Activated CD4-positive, alpha-beta memory T cell treated with anti-CD3 and anti-CD28 coated beads for 36 hours (primary cell): ENCODE measurements around the gene ARID3C. TPM values are rescaled to one million over a fixed set of nuclear protein-coding genes. Genes with fewer than 3 reads are reported as not detected.

Source experiments
- CTCF ChIA-PET: fragments of 350-600 bp; sonication (Branson Sonifier 250); formaldehyde crosslinking; loops from one replicate; lab custom pipeline; 2021; ENCODE audit warnings: antibody characterized with exemption, inconsistent platforms; lab: Charles Lee
- POLR2A ChIA-PET: fragments of 350-600 bp; sonication (Branson Sonifier 250); formaldehyde crosslinking; loops from one replicate; lab custom pipeline; 2021; ENCODE audit warnings: antibody characterized with exemption; lab: Charles Lee
- DNase-seq: peaks from one replicate; pipeline ENCODE4 v3.0.0-alpha.2; 2020
- H3K27ac Mint-ChIP-seq: one replicate; pipeline ENCODE4 v1.8.0; 2021; ENCODE audit warnings: mixed read lengths
- H3K27me3 Mint-ChIP-seq: one replicate; pipeline ENCODE4 v1.8.0; 2021; ENCODE audit warnings: mixed read lengths
- H3K36me3 Mint-ChIP-seq: one replicate; pipeline ENCODE4 v1.8.0; 2021; ENCODE audit warnings: mixed read lengths
- H3K4me1 Mint-ChIP-seq: one replicate; pipeline ENCODE4 v1.8.0; 2021; ENCODE audit warnings: low read depth, mixed read lengths
- H3K4me3 Mint-ChIP-seq: one replicate; pipeline ENCODE4 v1.8.0; 2021; ENCODE audit warnings: mild to moderate bottlenecking, mixed read lengths
- H3K9me3 Mint-ChIP-seq: one replicate; pipeline ENCODE4 v1.8.0; 2021; ENCODE audit warnings: mixed read lengths
- intact Hi-C: fragments of 100-400 bp; cut with micrococcal nuclease; formaldehyde crosslinking; loops from one replicate; pipeline ENCODE4 v1.15.1; 2023
- total RNA-seq, 2 experiments: library from RNA; stranded (reverse); gene quantifications; one replicate each; pipeline ENCODE4 v1.2.3, GENCODE V29; 2021

The ARID3C gene
- total RNA-seq, 2 experiments from 2014 or later = 0.14 to 0.17 TPM

DNA sequence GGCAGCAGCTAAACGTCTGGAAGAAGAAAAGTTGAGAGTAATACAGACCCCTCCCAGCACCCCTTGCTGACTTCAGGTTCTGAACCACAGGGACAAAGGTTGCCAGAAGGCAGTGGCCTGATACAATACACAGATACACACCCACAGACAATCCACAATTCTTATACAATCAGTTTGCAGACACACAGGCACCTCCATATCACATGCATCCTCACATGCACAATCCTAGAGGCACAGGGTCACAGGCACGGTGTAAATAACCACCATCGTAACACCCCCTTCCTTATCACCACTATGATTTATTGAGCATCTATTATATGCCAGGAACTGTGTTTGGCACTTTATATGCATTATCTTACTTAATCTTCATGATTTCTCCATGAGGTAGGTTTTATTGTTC, 47.5 kb downstream of the ARID3C start:
- Mint-ChIP-seq H3K27me3 (peaks cover 53% of the 10 kb centered on the region), H3K27ac (no peak overlapping the region), H3K36me3 (no peaks in the 10 kb centered on the region), H3K4me3 (no peak overlapping the region), H3K9me3 (no peaks in the 10 kb centered on the region), H3K4me1 (peaks cover 13% of the 10 kb centered on the region)
- POLR2A ChIA-PET = no interaction called here
- intact Hi-C loops = no loop called here
- DNase-seq = no peak
- CTCF ChIA-PET = interaction anchor here (1.6 to 4.3 kb wide), 2 partner anchors 10 to 23 kb away, joined by 4 to 23 read pairs; no protein-coding TSS in a partner anchor

GRCh38 chr9:34580358-34580757, 48.5 kb downstream of the ARID3C start:
- ChIA-PET CTCF (interaction anchor here (1.2 to 4.3 kb wide), 5 partner anchors 9 to 176 kb away, joined by 3 to 23 read pairs (median 3); no protein-coding TSS in a partner anchor), POLR2A (no interaction called here)
- no peaks in the 10 kb centered on the region for H3K9me3 Mint-ChIP-seq
- peaks cover 13% of the 10 kb centered on the region for H3K4me1 Mint-ChIP-seq
- H3K27ac Mint-ChIP-seq = no peak overlapping the region
- no peak overlapping the region for H3K4me3 Mint-ChIP-seq
- no peak for DNase-seq
- no peaks in the 10 kb centered on the region for H3K36me3 Mint-ChIP-seq
- intact Hi-C loops = no loop called here
- H3K27me3 Mint-ChIP-seq = peaks cover 53% of the 10 kb centered on the region

- CTCF ChIA-PET = interaction anchor here (1.2 to 4.3 kb wide), 5 partner anchors 9 to 175 kb away, joined by 3 to 23 read pairs (median 3); no protein-coding TSS in a partner anchor
- Mint-ChIP-seq H3K9me3 (no peaks in the 10 kb centered on the region), H3K27me3 (peaks cover 51% of the 10 kb centered on the region), H3K4me1 (peaks cover 13% of the 10 kb centered on the region), H3K36me3 (no peaks in the 10 kb centered on the region), H3K27ac (no peak overlapping the region), H3K4me3 (no peak overlapping the region)
- DNase-seq = no peak
- POLR2A ChIA-PET = no interaction called here
- intact Hi-C loops = no loop called here
Measured at GRCh38 chr9:34579808-34580163, 49.1 kb downstream of the ARID3C start.

DNA sequence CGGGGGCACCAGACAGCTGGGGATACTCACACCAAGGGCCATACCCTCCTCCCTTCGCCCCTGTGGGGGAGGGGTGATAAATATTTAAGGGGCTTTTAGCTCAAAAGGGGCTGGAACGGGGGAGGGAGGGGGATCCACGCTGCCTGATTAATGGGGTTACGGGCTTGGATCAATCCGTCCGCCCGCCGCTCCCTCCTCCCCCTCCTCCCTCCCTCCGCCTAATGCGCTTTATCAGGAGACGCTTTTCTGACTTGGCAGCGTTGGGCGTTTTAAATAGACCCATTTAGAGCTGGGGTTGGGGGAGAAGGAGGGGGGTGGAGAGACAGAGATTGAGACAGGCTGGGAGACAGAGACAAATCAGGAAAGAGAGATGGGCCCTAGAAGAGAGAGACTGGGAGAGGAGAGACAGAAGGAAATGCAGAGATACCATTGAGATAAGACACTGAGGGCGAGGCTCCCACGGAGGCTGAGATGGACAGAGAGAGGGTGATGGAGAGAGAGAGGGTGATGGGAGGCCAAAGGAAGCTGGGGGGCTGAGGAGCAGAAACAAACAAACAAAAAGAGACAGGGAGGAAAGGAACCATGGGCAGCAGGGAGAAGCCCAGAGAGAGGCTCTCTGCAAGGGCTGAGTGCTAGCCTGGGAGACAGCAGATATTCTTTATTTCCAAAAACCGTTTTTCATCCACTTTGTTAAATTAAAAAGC, 49.6 kb downstream of the ARID3C start:
- Mint-ChIP-seq H3K27ac (no peak overlapping the region), H3K4me1 (peaks cover 13% of the 10 kb centered on the region), H3K9me3 (no peaks in the 10 kb centered on the region), H3K36me3 (no peaks in the 10 kb centered on the region), H3K27me3 (peaks cover 50% of the 10 kb centered on the region), H3K4me3 (no peak overlapping the region)
- intact Hi-C loops = no loop called here
- POLR2A ChIA-PET = no interaction called here
- DNase-seq = no peak
- CTCF ChIA-PET = interaction anchor here (1.2 to 4.3 kb wide), 4 partner anchors 8 to 175 kb away, joined by 3 to 23 read pairs (median 4); no protein-coding TSS in a partner anchor

GRCh38 chr9:34578241-34579103, 50.4 kb downstream of the ARID3C start:
- intact Hi-C loops = no loop called here
- H3K36me3 Mint-ChIP-seq = no peaks in the 10 kb centered on the region
- DNase-seq = peak; percentile 30
- no peak overlapping the region for H3K27ac Mint-ChIP-seq
- no peak overlapping the region for H3K4me3 Mint-ChIP-seq
- peaks cover 13% of the 10 kb centered on the region for H3K4me1 Mint-ChIP-seq
- ChIA-PET CTCF (interaction anchor here (4.3 kb wide), 1 partner anchor 13 kb away, joined by 23 read pairs; no protein-coding TSS in a partner anchor), POLR2A (no interaction called here)
- H3K27me3 Mint-ChIP-seq = peaks cover 51% of the 10 kb centered on the region
- H3K9me3 Mint-ChIP-seq = no peaks in the 10 kb centered on the region

GRCh38 chr9:34577400-34578240, 51.2 kb downstream of the ARID3C start:
- ChIA-PET CTCF (interaction anchor here (4.3 kb wide), 1 partner anchor 14 kb away, joined by 23 read pairs; no protein-coding TSS in a partner anchor), POLR2A (no interaction called here)
- Mint-ChIP-seq H3K27me3 (peaks cover 51% of the 10 kb centered on the region), H3K9me3 (no peaks in the 10 kb centered on the region), H3K4me1 (peaks cover 13% of the 10 kb centered on the region), H3K4me3 (no peak overlapping the region), H3K36me3 (no peaks in the 10 kb centered on the region), H3K27ac (no peak overlapping the region)
- intact Hi-C loops = no loop called here
- no peak for DNase-seq

DNA sequence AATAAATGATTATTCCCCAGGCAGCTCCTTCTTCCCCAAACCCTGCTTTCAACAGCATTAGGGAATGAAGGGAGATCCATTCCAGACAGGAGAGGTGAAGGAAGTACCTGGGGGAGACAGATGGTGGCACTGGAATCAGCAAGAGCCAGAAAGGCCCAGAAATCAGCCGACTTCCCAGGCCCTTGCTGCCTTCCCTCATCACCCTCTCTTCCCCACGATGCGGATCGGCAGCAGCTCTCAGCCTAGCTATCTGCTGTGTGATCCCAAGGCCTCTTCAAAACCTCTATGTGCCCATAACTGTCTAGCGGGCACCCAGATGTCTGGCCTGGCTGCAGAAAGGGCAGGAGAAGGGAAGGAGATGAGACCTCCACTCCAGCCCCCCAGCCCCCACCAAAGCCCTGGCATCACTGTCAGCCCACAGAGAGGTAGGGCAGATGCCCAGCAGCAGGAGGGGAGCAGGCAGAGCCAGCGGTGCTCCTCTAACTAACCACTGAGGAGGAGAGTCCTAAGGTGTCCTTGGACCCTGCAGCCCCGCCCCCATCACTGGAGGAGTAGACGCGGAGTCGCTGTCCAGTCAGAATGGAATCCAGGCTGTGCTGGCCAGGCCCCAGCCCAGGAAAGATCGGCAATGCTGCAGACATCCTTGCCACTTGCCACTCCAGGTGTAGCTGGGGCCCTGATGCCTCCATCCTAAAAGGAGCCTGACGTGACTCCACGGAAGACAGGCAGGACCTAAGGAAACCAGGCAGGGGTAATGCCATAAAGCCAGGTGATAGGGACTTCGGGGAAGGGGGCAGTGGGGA, 52.1 kb downstream of the ARID3C start:
- Mint-ChIP-seq H3K36me3 (no peaks in the 10 kb centered on the region), H3K4me3 (no peak overlapping the region), H3K27me3 (peaks cover 51% of the 10 kb centered on the region), H3K27ac (no peak overlapping the region), H3K9me3 (no peaks in the 10 kb centered on the region), H3K4me1 (peaks cover 13% of the 10 kb centered on the region)
- ChIA-PET POLR2A (no interaction called here), CTCF (interaction anchor here (1.1 to 4.3 kb wide), 2 partner anchors 15 kb away, joined by 3 to 23 read pairs; no protein-coding TSS in a partner anchor)
- DNase-seq = no peak
- intact Hi-C loops = no loop called here

DNA sequence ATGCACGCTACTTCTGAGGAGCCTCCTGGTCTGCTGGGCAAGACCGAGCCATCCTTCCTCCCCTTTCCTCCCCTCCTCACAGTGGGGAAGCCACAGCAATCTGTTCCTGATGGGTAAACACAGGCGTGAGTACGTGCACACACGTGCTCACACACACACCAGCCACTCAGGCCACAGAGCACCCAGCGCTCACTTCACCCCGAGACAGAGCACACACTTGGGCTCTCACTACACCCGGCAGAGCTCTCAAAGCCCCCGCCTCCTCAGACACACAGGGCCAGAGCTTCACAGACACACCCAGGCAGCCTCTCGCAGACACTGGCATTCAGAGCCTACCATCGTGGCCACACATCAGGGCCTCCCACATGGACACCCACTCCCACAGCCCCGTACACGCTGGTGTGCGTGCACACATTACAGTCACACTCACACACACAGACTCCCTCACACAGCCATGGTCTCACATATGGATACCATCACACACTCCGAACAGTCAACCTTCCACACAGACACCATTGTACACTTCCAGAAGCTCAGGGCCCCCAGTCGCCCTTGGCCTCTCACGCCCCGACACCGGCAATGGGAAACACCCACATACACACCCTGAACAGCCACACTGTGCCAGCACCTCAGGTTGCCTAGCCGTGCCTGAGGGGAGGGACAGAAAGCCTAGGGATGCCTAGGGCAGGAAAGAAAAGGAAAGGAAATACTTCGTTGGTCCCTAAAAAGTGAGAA, 52.8 kb downstream of the ARID3C start:
- Mint-ChIP-seq H3K4me1 (peaks cover 13% of the 10 kb centered on the region), H3K9me3 (no peaks in the 10 kb centered on the region), H3K27me3 (peaks cover 46% of the 10 kb centered on the region), H3K36me3 (no peaks in the 10 kb centered on the region), H3K4me3 (no peak overlapping the region), H3K27ac (no peak overlapping the region)
- CTCF ChIA-PET = interaction anchor here (0.6 to 1.1 kb wide), 2 partner anchors 15 to 256 kb away, joined by 3 read pairs; no protein-coding TSS in a partner anchor
- DNase-seq = no peak
- intact Hi-C loops = no loop called here
- POLR2A ChIA-PET = no interaction called here

DNA sequence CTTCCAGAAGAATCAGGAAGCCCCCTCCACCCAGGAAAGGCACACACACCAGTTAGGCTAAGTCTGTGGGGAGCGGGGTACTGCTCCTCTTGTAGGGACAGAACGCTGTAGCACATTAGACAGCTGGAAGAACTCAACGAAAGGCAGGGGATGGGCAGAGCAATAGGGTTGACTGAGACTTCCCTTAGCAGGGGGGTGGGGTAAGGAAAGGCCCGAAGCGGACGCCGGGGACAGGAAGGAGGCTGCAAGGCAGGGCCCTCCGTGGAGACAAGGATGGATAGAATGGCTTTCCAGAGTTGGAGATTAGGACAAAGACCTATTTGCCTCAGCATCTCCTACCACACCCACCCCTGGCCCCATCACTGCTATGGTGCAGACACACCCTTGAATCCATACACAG, 53.6 kb downstream of the ARID3C start:
- intact Hi-C loops = no loop called here
- H3K4me3 Mint-ChIP-seq = no peak overlapping the region
- H3K36me3 Mint-ChIP-seq = no peaks in the 10 kb centered on the region
- ChIA-PET POLR2A (no interaction called here), CTCF (interaction anchor here (1.9 kb wide), 1 partner anchor 16 kb away, joined by 6 read pairs; no protein-coding TSS in a partner anchor)
- DNase-seq = no peak
- H3K9me3 Mint-ChIP-seq = no peaks in the 10 kb centered on the region
- peaks cover 13% of the 10 kb centered on the region for H3K4me1 Mint-ChIP-seq
- no peak overlapping the region for H3K27ac Mint-ChIP-seq
- H3K27me3 Mint-ChIP-seq = peaks cover 38% of the 10 kb centered on the region

- peaks cover 13% of the 10 kb centered on the region for H3K4me1 Mint-ChIP-seq
- no peaks in the 10 kb centered on the region for H3K9me3 Mint-ChIP-seq
- H3K4me3 Mint-ChIP-seq = no peak overlapping the region
- peaks cover 33% of the 10 kb centered on the region for H3K27me3 Mint-ChIP-seq
- no peaks in the 10 kb centered on the region for H3K36me3 Mint-ChIP-seq
- intact Hi-C loops = no loop called here
- H3K27ac Mint-ChIP-seq = no peak overlapping the region
- DNase-seq = no peak
- CTCF ChIA-PET = interaction anchor here (1.9 kb wide), 1 partner anchor 17 kb away, joined by 6 read pairs; no protein-coding TSS in a partner anchor
- POLR2A ChIA-PET = no interaction called here
Measured at GRCh38 chr9:34574571-34574970, 54.3 kb downstream of the ARID3C start.
